GM18873 (cell line): ENCODE results near the gene RPS10.
"Not testable (repeated sequence)": the region's sequence is repeated elsewhere in the genome, so short reads cannot be mapped to it uniquely, and the experiment has no call there.

Experiments used
- ATAC-seq: cut with Tn5 transposase; IDR thresholded peaks from one replicate; pipeline ENCODE4 v1.9.1; 2021; ENCODE audit warnings: mild to moderate bottlenecking, moderate library complexity, moderate number of reproducible peaks; ENCODE audit not compliant: unreplicated experiment, low FRiP score

Gene RPS10

GRCh38 chr6:34451192-34451591, 25.3 kb upstream of the RPS10 start:
- no peak for ATAC-seq

GRCh38 chr6:34447910-34448309, 22.0 kb upstream of the RPS10 start:
- no peak for ATAC-seq

GRCh38 chr6:34447386-34447785, 21.5 kb upstream of the RPS10 start:
- ATAC-seq = no peak

- no peak for ATAC-seq
These were observed 19.5 kb upstream of the RPS10 start for GRCh38 chr6:34445313-34445860.

GRCh38 chr6:34441526-34441925, 15.7 kb upstream of the RPS10 start:
- no peak for ATAC-seq

- ATAC-seq = no peak
These were observed 13.6 kb upstream of the RPS10 start for GRCh38 chr6:34439442-34439841.

- no peak for ATAC-seq
These were observed 12.8 kb upstream of the RPS10 start for GRCh38 chr6:34438705-34439104.

- no peak for ATAC-seq
These were observed 11.7 kb upstream of the RPS10 start for GRCh38 chr6:34437644-34437970.

GRCh38 chr6:34436803-34437643, 11.2 kb upstream of the RPS10 start:
- ATAC-seq = no peak

GRCh38 chr6:34435916-34436315, 10.0 kb upstream of the RPS10 start:
- no peak for ATAC-seq

- no peak for ATAC-seq
These were observed 754 bp downstream of the RPS10 start for GRCh38 chr6:34425132-34425497.

GRCh38 chr6:34424200-34425131, 1.4 kb downstream of the RPS10 start:
- no peak for ATAC-seq

- no peak for ATAC-seq
These were observed 2.6 kb downstream of the RPS10 start for GRCh38 chr6:34423254-34423653.

GRCh38 chr6:34418367-34418766, 7.5 kb downstream of the RPS10 start:
- ATAC-seq = no peak

- ATAC-seq = no peak
These were observed 8.9 kb downstream of the RPS10 start for GRCh38 chr6:34416877-34417371.

- ATAC-seq = no peak
These were observed 10.6 kb downstream of the RPS10 start for GRCh38 chr6:34414999-34415858.

- ATAC-seq = no peak
These were observed 13.1 kb downstream of the RPS10 start for GRCh38 chr6:34412643-34413214.

GRCh38 chr6:34412016-34412415, 13.9 kb downstream of the RPS10 start:
- no peak for ATAC-seq

GRCh38 chr6:34407915-34408314, 18.0 kb downstream of the RPS10 start:
- ATAC-seq = not testable (repeated sequence)

GRCh38 chr6:34396518-34396917, 29.4 kb downstream of the RPS10 start:
- ATAC-seq = no peak
